Umbilical cord (tissue), 2 donors: ENCODE results near the gene STAT3. TPM values are rescaled to one million over a fixed set of nuclear protein-coding genes. Genes with fewer than 3 reads are reported as not detected.
A peak's percentile ranks its signal among the peaks of the same experiment; 100 is the strongest.
"Not testable (repeated sequence)": the region's sequence is repeated elsewhere in the genome, so short reads cannot be mapped to it uniquely, and the experiment has no call there.

Experiments used
- DNase-seq: peaks from one replicate; pipeline ENCODE4 v3.0.0-alpha.2; 2015; ENCODE audit warnings: low spot score
- total RNA-seq: library from RNA; depleted of rRNA; stranded (reverse); fragments of >200 nt; gene quantifications from one replicate; pipeline ENCODE4 v1.2.3, GENCODE V29; 2014; ENCODE audit warnings: low replicate concordance; ENCODE audit not compliant: insufficient read depth

The STAT3 gene
- total RNA-seq, 1 donor from 2014 or later, result 111 TPM

DNA sequence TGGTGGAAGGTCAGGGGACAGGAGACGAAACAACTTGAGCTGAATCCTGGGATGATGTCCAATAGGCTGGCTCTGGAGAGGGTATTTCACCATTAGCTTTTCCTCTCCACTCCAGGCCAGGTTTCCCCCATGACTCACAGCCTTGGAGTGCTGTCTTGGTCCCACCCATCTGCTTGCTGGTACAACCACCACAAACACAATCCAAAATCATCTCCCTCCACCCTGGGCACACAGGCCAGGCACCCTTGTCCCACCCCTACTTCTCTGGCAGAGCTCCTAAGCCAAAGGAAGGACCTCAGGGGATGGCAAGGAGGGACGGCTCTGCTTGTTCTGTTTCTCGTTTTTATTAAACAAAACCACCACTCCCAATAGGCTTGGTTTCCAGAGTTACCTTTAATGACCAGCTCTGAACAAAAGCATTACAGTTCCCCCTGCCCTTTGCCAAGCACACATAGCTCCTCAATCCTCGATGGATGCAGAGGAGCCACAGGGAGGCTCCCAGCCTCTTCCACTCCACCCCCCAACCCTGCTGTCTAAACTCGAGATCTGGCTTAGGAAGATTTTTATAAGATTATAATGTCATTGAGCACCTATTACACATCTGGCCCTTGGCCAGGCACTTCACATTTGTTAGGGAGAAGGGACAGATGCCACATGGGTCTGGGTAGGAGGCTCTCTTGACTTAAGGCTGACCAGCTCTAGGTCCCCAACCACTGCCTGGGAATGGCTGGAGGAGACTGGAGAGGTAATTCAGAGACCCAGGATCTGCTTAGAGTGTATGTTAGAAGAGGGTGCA, 21.5 kb upstream of the STAT3 start:
- peak; percentile 76 for DNase-seq

DNA sequence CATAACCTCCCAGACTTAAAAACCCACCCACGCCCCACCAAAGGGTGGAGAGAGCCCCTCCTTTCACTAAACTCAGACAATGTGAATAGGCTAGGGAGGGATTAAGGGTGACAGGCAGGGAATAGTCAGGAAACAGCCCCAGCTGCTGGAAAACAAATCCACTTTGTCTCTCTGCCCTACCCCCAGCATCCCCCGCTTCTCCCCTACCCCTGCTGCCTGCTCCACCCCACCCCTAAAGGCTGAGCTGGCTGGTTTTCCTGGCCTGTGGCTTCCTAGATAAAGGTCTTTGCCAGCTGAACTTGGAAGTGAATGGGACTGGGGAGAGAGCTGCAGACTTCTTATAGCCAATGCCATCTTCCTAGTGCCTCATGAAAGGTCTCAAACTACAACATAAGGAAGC, 19.8 kb upstream of the STAT3 start:
- peak; percentile 52 for DNase-seq

DNA sequence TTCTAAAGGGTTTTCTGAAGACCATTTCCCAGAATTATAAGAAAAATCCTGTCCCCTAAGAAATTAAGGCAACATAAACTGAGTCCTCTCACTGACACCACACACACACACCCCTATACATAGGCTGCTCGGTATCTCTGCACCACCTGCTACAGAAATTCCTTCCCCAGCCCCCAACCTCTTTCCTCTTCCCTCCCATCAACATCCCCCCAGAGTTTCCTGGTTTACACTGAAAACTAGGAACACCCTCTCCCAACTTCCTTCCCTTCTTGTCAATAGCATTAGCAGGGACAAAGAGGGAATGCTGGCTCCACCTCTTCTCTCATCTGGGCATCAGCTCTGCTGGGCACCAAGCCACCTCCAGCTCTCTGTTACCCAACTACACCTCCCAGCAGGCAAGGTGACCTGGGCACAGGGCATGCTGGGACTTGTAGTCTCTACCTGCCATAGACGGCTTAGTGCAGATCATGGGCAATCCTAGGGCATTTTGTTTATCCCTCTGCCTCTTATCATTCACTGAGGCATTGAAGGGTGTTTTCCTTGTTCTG, 19.1 kb upstream of the STAT3 start:
- peak; percentile 75 for DNase-seq

DNA sequence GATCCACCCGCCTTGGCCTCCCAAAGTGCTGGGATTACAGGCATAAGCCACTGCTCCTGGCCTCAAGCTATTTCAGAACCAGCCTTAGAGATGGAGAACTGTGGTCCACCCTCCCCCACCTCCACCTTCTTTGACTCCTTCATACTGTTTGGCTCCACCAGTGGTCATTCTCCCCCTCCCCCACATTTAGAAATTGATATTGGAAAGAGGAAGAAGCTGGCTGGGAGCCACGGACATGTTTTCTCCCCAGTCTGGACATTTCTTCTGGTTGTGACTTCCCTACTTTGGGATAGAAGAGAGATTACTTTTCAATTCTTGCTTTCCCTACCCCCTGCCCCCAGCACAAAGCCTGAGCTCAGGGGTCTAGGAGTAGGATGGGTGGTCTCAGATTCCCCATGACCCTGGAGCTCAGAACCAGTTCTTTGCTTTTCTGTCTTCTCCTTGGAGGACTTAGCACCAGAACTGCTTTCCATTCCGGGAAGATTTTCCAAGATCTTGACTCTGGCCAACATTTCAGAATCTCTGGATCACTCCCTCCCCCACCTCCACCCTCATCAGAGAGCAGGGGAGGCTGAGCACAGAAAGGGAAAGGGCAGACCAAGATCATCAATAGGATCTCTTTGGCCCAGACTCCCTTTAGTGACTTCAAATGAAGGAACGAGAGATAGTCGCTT, 18.5 kb upstream of the STAT3 start:
- DNase-seq, result peak; percentile 50

DNA sequence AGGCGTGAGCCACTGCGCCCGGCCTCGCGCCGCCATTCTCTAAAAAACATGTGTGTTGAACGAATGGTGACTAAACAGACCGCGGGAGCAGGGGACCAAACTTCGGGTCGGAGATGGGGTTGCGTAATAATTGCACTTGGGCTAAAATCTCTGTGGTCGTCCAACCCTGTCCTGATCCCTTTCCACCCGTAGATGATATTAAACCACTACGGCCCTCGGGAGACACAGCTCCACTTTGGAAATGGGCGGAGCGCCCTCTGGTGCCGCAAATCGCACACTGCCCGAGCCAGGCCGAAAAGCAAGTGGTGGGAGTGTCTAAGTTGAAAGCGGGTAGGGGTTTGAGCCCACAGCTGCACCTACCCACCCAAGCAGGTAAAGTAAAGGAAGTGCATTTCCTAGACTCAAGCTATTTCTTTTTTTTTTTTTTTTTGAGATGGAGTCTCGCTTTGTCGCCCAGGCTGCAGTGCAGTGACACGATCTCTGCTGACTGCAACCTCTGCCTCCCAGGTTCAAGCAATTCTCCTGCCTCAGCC, 17.8 kb upstream of the STAT3 start:
- DNase-seq, result peak; percentile 49

DNA sequence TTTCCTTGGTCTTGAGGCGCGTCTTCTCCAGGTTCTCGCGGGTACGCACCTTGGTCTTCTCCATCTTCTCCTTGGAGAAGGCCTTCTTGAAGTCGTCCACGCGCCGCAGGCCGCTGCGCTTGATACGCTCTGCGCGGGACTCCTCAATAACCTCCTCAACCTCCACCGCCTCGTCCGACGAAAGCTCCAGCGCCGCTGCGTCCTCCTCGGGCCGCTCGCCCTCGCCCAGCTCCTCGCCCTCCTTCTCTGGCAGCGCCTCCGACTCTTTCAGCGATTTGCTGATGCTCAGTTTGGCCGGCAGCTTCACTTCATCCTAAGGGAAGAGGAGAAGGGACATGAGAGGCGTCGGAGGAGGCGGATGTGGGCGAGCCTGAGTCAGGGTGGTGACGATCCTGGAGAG, 16.8 kb upstream of the STAT3 start:
- no peak for DNase-seq

DNA sequence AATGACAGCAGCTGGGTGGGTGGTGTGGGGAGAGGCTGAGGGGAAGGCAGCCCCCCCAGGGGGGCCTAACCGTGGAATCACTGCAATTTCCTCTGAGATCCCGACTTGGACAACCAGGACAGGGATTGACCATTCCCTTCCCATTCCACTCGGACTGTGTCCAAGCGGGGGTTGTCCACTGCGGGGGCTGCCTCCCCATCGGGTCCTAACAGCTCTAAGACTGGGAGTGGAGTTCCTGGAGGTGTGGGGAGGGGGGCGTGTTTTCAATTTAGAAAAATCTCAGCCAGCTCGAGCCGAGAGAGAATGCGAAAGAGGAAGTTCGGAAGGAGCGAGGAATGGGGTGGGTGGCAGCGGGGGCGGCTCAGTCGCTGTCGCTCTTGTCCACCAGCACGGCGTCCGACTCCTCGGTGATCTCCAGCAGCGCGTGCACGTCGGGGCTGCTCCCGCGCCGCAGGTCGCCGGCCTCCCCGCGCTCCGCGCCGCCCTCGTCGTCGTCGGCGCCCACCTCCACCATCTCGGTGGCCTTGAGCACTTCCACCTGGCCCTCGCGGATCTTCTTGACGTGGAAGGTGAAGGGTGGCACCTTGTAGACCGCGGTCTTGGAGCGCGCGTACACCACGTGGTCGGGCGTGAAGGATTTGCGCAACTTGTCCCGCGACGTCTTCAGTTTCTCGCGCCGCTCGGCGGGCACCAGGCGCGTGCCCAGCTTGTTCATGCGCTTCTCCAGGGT, 16.2 kb upstream of the STAT3 start:
- no peak for DNase-seq

DNA sequence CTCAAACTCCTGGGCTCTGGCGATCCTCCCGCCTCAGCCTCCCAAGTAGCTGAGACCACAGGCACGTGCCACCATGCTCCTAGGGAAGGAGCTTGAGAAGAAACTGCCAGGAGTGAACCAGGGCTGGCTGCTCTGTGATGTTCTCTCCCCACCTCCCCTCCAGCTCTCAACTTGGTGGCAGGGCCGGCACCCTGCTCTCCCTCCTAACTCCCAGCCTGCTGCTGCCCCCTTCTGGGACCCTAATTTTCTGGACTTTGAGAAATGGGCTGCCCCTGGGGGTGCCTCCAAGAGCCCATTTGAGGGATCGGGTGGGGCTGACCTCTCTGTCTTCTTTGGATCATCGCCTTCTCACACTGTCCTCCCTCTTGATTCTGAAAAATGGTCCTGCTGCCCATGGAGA, 14.9 kb upstream of the STAT3 start:
- no peak for DNase-seq

DNA sequence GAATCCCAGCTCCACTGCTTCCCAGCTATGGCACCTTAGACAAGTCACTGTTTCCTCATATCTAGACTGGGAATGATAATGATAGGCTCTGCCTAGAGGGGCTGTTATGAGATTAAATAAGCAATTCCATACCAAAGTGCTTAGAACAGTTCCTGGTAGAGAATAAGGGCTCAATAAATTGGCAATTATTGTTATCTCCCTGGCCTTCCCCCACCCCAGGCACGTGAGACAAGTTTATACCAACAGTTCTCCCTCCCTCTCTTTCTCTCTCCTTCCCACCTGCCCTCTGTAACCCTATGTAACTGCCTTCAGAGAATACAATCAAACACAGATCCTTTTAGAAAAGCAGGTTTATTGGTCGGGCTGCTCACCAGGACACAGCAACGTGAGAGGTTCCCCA, 13.9 kb upstream of the STAT3 start:
- no peak for DNase-seq

DNA sequence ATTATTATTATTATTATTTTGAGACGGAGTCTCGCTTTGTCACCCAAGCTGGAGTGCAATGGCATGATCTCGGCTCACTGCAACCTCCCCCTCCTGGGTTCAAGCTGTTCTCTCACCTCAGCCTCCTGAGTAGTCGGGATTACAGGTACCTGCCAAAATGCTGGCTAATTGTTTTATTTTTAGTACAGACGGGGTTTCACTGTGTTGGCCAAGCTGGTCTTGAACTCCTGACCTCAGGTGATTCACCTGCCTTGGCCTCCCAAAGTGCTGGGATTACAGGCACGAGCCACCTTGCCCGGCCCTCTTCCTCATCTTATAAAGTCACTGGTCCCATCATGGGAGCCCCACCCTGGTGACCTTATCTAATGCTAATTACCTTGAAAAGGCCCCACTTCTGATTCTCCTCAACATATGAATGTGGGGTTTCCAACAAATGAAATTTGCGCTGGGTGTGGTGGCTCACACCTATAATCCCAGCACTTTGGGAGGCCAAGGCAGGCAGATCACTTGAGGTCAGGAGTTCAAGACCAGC, 12.7 kb upstream of the STAT3 start:
- DNase-seq, result not testable (repeated sequence)

DNA sequence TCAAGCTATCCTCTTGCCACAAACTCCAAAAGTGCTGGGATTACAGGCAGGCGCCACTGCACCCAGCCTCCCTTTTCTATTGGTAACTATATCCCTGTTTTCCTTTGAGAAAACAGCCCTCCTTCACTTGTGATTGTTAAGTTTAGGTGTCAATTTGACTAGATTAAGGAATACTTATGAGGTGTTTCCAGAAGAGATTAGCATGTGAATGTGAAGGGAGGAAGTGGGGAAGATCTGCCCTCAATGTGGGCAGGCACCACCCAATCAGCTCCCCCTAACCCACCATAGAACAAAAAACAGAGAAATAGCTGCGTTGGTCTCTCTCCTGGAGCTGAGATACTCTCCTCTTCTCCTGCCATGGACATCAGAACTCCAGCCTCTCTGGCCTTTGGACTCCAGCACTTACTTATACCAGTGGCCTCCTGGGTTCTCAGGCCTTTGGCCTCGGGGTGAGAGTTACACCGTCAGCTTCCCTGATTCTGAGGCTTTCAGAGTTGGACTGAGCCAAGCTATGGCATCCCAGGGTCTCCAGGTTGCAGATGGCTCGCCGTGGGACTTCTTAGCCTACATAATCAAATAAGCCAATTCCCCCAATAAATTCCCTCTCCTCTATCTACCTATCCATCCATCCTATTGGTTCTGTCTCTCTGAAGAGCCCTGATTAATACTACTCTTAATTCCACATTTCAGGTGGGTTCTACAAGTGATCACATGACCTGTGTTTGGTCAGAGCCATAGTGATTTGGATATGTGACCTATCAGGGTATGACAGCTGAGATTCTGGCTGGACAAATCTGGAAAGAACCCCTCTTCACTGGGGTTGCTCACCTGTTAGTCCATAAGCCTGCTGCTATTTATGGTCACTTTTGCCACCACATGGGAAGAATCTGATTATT, 12.0 kb upstream of the STAT3 start:
- DNase-seq, result no peak

DNA sequence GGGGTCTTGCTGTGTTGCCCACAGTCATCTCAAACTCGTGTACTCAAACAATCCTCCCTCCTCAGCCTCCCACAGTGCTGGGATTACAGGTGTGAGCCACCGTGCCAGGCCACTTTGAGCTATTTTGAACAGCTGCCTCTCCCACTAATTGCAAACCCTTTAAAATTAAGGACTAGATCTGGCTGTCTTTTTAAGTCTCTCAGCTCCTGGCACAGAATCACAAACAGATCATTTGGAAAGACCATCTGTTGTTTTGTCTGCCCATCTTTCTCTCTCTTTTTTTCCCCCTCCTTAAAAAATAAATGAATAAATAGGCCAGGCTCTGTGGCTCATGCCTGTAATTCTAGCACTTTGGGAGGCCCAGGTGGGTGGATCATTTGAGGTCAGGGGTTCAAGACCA, 10.9 kb upstream of the STAT3 start:
- DNase-seq, result no peak

DNA sequence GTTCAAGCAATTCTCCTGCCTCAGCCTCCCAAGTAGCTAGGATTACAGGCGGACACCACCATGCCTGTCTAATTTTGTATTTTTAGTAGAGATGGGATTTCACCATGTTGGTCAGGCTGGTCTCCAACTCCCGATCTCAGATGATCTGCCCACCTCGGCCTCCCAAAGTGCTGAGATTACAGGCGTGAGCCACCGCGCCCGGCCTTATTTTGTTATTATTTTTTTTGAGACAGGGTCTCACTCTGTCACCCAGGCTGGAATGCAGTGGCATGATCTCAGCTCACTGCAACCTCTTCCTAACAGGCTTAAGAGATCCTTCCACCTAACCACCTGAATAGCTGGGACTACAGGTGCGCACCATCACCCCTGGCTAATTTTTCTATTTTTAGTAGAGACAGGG, 7.4 kb upstream of the STAT3 start:
- DNase-seq, result not testable (repeated sequence)

DNA sequence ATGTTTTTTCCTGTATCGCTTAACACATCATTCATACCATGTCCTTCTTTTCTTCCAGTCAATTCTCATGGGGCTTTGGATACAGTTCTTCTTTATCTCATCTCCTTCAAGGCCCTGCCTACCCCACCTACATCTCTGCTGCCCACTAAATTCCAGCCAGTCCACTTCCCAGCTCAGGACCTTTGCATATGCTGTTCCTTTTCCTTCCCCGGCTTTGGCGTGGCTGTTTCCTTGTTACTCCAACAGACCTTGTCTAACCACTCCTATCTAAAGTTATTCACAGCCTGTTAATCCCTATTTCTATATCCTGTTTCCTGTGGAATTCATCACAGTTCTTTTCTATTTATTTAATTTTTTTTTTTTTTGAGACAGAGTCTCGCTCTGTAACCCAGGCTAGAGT, 6.6 kb upstream of the STAT3 start:
- DNase-seq, result no peak

DNA sequence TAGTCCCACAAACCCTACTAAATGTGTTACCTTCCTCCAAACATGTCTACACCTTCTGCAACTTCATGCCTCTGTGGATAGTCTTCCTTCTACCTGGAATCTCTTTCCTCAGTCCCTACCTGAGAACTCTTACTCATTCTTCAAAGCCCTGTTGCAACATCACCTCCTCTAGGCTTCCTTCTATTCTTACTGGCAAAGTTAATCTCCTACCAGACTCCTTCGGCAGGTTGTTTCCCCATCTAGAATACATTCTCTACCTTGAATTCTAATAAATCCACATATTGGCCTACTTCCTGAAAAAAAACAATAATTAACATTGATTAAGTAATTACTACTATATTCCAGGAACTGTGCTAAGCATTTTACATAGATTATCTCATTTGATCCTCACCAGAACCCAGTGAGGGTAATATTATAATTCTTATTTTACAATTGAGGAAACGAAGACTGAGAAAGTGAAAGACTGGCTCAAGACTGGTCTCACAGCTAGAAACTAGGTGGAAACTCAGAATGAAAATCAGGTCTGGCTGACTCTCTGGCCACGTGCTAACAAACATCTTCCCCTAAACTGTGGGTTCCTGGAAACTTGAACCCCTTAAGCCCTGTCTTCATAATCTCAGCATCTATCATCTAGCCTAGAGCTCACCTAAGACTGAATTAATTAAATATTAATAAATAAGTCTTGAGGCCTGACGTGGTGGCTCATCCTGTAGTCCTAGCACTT, 4.6 kb upstream of the STAT3 start:
- DNase-seq, result no peak

DNA sequence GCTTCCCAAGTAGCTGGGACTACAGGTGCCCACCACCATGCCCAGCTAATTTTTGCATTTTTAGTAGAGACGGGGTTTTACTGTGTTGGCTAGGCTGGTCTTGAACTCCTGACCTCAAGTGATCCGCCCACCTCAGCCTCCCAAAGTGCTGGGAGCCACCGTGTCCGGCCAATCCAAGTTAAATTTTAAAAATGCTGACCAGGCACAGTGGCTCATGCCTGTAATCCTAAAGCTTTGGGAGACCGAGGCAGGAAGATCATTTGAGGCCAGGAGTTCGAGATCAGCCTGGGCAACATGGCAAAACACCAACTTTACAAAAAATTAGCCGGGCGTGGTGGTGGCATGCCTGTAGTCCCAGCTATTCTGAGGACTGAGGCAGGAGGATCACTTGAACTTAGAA, 3.2 kb upstream of the STAT3 start:
- DNase-seq, result not testable (repeated sequence)

DNA sequence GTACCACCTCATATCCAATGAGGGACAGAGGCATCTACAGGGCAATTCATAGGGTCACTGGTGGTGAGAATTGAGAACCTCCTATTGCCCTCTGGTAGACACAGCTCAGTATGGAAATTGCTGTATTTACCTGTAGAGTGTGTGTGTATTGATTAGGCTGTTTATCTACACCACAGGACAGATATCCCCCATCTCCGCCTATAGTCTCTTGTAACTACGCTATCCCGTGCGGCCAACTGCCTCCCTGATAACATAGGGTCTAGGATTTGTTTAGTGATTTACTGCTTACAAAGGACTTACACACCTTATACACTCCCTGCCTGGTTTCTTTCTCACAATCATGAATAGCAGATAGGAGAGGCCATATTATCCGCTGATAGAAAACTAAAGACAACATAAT, 1.7 kb upstream of the STAT3 start:
- DNase-seq, result no peak

DNA sequence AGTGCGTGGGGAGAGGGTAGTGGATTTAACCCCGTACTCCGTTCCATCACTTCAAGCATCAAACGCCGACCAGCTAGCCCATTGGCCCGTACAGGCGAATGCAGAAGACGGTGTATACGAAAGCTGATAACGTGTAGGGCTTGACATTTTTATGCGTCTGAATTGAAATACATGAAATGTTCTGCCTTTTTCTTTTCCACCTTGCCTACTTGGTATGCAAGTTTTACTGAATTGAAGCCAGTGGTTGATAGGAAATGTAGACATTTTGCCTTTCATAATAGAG, 834 bp upstream of the STAT3 start:
- no peak for DNase-seq

DNA sequence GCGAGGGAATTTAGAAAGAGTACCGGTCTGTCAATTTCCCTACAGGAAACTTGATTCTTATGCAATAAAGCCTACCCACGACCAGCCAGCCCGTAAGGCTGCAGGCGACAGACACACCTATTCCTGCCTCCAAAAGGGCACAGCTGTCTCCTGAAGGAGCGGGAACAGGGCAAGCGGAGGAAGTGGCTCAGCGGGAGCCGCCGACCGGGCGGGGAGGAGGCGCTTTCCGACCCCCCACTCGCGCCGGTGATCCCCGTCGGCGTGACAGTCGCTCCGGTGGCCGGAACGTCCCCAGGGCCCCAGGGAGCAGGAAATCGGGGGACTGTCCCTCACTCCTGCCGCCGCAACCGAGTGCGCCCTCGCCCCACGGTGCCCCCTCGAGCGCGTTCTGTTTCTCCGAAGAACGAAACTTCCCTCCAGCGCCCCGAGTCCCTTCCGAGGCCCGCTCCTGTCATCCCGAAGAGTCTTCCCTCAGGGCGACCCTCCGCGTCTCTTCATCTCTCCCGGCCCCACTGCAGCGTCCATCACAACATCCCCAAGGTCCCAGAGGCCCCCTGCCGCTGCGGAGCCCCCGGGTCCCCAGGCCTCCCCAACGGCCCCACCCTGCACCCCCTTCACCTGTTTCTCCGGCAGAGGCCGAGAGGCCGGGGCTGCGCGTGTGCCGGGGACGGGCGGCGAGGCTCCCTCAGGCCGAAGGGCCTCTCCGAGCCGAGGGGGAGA, 421 bp downstream of the STAT3 start:
- DNase-seq, result no peak
